Measurements from ENCODE around the gene PTPRH. TPM values are rescaled to one million over a fixed set of nuclear protein-coding genes. Genes with fewer than 3 reads are reported as not detected.

Gene PTPRH
- total and polyA plus RNA-seq, 9 of the 15 experiments (the other 6 are each of a cell fraction or from before 2014, with no cell fraction given): 0.87 to 34.3 (median 22.7) TPM

DNA sequence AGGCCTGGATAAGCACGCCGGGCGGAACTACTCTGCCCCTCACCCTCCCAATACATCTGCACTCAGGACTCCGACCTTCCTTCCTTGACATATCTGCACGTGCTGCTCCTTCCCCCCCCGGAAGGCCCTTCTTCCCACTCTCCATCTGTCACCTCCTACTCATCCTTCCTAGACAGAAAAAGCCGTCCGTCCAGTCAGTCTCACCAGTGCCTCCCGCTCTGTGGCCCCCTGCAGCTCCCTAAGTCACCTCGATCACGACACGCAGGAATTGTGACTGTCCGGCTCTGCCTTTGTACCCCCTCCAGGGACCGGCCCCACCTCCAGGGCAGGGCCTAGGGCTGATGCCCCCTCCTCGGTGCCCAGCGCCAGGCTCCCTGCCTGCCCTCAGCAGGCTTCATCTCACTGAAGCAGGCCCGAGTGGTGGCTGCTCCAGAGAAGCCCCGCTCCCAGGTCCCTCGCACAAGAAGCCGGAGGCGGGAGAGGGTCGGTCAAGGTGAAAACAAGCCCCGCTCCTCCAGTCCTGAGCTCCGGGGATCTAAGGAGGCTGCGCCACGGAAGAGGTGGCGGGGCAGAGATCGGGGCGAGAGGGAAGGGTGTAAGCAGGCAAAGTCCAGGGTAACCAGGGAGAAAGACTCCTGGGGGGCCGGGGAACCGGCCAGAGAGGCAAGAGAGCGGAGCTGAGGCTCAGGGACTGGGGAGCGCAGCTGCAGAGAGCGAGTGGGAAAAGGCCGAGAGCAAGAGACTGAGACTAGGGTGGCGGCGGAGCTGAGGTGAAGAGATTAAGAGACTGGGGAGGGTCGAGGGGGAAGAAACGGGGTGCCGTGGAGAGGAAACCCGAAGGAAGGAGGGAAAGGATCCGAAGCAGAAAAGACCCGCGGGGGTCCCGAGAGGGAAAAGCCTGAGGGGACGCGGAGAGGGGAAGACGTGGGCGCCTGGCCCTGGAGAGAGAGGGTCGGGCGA lies 48.4 kb upstream of the PTPRH start (continued):
- TF ChIP-seq SLC30A9 (CRISPR knock-in tag; IDR thresholded peaks at IDR 0.05) (no peak), FOXP1 (CRISPR knock-in tag; IDR thresholded peaks at IDR 0.05) (no peak), TCF15 (CRISPR knock-in tag; IDR thresholded peaks at IDR 0.05) (no peak), FOXM1 (IDR thresholded peaks at IDR 0.05; ENCODE audit: low read depth) (no peak), FOXM1 (CRISPR knock-in tag; IDR thresholded peaks at IDR 0.05; ENCODE audit: low read depth) (no peak), DIDO1 (tag; IDR thresholded peaks at IDR 0.05; ENCODE audit: low read depth) (no peak), HOXB6 (CRISPR knock-in tag; IDR thresholded peaks at IDR 0.05; ENCODE audit: borderline replicate concordance) (no peak), HDAC1 (IDR thresholded peaks at IDR 0.05) (peak in 1 of 2 experiments; percentile 92; a peak in 2 of 4 replicates), ZNF175 (CRISPR knock-in tag; IDR thresholded peaks at IDR 0.05; ENCODE audit: low read depth) (no peak), GTF3C2 (IDR thresholded peaks at IDR 0.05; ENCODE audit: borderline replicate concordance, extremely low read depth, insufficient read length) (no peak)
- TF ChIP-seq, protein P1, sequence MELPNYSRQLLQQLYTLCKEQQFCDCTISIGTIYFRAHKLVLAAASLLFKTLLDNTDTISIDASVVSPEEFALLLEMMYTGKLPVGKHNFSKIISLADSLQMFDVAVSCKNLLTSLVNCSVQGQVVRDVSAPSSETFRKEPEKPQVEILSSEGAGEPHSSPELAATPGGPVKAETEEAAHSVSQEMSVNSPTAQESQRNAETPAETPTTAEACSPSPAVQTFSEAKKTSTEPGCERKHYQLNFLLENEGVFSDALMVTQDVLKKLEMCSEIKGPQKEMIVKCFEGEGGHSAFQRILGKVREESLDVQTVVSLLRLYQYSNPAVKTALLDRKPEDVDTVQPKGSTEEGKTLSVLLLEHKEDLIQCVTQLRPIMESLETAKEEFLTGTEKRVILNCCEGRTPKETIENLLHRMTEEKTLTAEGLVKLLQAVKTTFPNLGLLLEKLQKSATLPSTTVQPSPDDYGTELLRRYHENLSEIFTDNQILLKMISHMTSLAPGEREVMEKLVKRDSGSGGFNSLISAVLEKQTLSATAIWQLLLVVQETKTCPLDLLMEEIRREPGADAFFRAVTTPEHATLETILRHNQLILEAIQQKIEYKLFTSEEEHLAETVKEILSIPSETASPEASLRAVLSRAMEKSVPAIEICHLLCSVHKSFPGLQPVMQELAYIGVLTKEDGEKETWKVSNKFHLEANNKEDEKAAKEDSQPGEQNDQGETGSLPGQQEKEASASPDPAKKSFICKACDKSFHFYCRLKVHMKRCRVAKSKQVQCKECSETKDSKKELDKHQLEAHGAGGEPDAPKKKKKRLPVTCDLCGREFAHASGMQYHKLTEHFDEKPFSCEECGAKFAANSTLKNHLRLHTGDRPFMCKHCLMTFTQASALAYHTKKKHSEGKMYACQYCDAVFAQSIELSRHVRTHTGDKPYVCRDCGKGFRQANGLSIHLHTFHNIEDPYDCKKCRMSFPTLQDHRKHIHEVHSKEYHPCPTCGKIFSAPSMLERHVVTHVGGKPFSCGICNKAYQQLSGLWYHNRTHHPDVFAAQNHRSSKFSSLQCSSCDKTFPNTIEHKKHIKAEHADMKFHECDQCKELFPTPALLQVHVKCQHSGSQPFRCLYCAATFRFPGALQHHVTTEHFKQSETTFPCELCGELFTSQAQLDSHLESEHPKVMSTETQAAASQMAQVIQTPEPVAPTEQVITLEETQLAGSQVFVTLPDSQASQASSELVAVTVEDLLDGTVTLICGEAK (IDR thresholded peaks at IDR 0.05): no peak; the same call in none of the 2 replicates
- TF ChIP-seq, protein P1 (CRISPR knock-in tag; IDR thresholded peaks at IDR 0.05): no peak
- TF ChIP-seq, protein P2, sequence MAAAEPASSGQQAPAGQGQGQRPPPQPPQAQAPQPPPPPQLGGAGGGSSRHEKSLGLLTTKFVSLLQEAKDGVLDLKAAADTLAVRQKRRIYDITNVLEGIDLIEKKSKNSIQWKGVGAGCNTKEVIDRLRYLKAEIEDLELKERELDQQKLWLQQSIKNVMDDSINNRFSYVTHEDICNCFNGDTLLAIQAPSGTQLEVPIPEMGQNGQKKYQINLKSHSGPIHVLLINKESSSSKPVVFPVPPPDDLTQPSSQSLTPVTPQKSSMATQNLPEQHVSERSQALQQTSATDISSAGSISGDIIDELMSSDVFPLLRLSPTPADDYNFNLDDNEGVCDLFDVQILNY (CRISPR knock-in tag; IDR thresholded peaks at IDR 0.05): no peak

Measured in K562 (cell line).